Vein endothelial cell (primary cell): ENCODE data around the gene COMMD9. TPM values are rescaled to one million over a fixed set of nuclear protein-coding genes. Genes with fewer than 3 reads are reported as not detected.

Source experiments
- total RNA-seq: library from RNA; depleted of rRNA; stranded (reverse); fragments of >200 nt; gene quantifications from 2 replicates; pipeline ENCODE4 v1.2.3, GENCODE V29; 2012

The COMMD9 gene
- 38.9 and 51.0 TPM in 2 replicates for total RNA-seq

GRCh38 chr11:36289226-36289852 is at the start of gene COMMD9:
COMMD9 (minus strand) TSS chr11:36289424; CDS start chr11:36289412, 12 bp downstream.

GRCh38 chr11:36295926-36296325 is 6.7 kb upstream of the COMMD9 start, which contains the start of gene PRR5L:
PRR5L (plus strand) TSS chr11:36296288; CDS start chr11:36401122, 104,834 bp downstream.

Other genes starting within 250 kb of the COMMD9 start
- gene PRR5L, start 6.9 kb upstream of the COMMD9 start, total RNA-seq: 9.5 and 26.5 TPM in 2 replicates
- gene TRAF6, start 220.8 kb upstream of the COMMD9 start, total RNA-seq: 17.3 and 20.6 TPM in 2 replicates